Astrocyte of the hippocampus (primary cell): ENCODE data around the gene TIE1.
"Not testable (repeated sequence)": the region's sequence is repeated elsewhere in the genome, so short reads cannot be mapped to it uniquely, and the experiment has no call there.

Source experiments
- DNase-seq: peaks from one replicate; pipeline ENCODE4 v3.0.0; 2011; ENCODE audit warnings: low read depth, low spot score

Gene TIE1

GRCh38 chr1:43360616-43361015 lies 59.8 kb downstream of the TIE1 start:
- no peak for DNase-seq

- no peak for DNase-seq
Measured at GRCh38 chr1:43363283-43363934, 62.6 kb downstream of the TIE1 start.

- DNase-seq: no peak
Measured at GRCh38 chr1:43363935-43364525, 63.2 kb downstream of the TIE1 start.

DNA sequence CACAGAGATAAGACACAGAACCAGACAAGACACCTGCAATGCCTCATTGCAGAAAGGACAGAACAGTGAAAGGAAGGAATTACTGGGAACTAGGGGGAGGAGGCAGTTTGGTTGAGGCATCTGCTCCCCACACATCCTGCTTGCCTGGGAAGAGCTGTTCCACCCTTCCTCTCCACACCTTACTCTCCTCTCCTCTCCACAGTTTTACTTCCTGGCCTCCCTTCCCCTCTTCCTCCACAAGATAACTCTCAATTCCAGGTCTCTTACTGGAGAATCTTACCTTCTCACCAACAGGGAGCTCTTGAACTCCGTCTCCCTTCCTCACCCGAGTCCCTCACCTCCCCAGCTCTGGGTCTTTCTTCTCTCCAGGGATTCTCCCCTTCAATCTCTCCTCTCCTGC lies 64.9 kb downstream of the TIE1 start:
- DNase-seq: no peak

- no peak for DNase-seq
Measured at GRCh38 chr1:43366179-43366578, 65.4 kb downstream of the TIE1 start.

DNA sequence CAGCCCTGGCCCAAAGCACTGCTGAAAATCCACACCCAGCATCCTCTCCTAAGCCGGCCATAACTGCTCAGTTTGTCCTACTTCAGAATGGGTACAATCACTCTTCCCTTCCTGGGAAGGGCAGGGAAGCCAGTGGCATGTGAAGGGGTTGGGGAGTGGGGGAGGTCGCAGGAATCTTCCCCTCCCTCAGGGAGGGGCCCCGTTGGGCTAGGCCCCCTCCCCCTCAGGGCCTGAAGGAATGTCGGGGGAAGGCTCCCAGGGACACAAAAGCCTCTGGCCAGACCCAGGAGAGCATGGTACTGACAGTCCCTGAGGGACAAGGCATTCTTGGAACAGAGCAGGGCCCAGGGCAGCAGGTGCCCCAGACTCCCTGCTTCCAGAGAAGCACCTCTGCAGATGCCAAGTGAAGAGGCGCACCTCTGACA lies 65.8 kb downstream of the TIE1 start:
- no peak for DNase-seq

DNA sequence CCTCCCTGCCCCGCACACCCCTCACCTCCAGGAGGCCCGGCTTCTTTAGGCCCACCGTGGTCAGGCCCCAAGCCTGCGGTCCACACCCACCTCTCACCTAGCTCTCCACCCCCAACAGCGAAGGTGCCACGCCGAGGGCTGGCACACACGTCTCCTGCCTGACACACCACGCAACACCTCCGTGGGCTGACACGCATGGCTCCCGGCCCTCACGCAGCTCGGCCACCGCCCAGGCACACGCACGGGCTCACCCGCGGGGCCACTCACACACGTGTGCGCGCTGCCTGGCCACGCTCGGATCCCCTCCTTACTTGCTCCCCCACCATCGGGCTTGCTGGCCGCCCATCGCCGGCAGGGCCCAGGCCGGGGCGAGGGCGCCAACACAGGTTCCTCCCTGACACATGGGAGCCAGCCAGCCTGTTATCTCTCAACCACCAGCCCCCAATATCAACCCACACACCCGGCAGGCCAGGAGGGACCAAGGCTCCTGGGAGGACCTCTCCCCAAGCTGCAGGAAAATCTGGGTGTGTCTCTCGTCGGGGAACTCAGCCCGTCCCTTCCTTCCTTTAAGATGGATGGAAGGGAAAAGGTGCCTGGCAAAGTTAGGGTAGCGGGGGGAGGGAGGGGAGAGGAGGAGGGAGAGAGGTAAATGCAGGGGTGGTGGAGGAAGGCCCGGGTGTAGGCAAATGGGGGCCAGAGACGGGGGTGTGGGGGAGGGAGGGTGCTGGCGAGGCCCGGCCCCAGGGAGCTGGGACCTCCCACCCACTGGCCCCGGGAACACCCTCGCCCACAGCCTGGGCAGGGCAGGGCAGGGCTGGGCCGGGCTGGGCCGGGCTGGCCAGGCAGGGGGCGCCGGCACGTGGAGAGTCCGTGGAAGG lies 66.5 kb downstream of the TIE1 start:
- no peak for DNase-seq

- peak; percentile 96 for DNase-seq
Measured at GRCh38 chr1:43367904-43368645, 67.3 kb downstream of the TIE1 start, which contains the start of gene ELOVL1. Gene ELOVL1, minus strand, starts transcription at chr1:43368011. Its CDS starts 2,402 bp downstream, at chr1:43365609.

- DNase-seq: no peak
Measured at GRCh38 chr1:43368646-43369020, 67.9 kb downstream of the TIE1 start.

GRCh38 chr1:43369779-43370178 lies 69.0 kb downstream of the TIE1 start:
- DNase-seq: not testable (repeated sequence)

DNA sequence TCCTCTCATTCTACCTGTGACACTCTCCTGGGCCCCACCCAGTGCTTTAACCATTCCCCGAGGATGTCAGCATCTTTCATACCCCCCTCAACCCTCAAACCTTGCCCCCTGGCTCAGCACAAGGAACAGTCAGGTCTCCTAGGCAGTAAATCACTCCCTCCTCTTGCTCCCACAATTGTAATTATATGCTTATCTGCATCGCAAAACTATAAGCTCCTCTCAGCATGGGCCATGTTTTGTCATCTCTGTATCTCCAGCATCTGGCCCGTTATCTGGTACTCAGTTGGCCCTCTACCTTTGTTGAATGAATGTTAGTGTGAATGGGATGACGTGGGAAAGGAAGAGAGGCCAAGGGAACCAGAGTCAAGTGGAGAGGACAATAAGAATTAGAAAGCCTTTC lies 69.8 kb downstream of the TIE1 start:
- DNase-seq: no peak

DNA sequence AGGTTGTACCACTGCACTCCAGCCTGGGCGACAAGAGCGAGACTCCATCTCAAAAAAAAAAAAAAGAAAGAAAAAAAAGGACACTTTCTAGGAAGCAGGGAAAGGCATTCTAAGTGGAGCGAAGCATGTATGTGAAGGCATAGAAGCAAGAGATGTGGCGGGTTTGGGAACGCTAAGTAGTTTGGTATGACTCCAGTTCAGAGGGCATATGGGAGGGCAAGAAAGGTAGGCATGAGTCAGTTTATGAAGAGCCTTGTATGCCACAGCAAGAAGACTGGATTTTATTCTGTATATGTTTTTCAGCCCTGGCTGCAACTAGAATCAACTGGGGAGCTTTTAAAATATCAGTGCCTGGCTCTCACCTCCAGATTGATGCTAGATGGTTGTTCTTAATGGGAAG lies 71.4 kb downstream of the TIE1 start:
- DNase-seq: no peak
